HG03571 (cell line): ENCODE results near the gene WWC2.
"Not testable (repeated sequence)": the region's sequence is repeated elsewhere in the genome, so short reads cannot be mapped to it uniquely, and the experiment has no call there.

Experiments
- ATAC-seq: cut with Tn5 transposase; IDR thresholded peaks from one replicate; pipeline ENCODE4 v1.9.1; 2021; ENCODE audit not compliant: unreplicated experiment

WWC2 gene

GRCh38 chr4:183100298-183100599, 1.2 kb downstream of the WWC2 start:
- ATAC-seq = no peak

- ATAC-seq = no peak
These were observed 1.8 kb downstream of the WWC2 start for GRCh38 chr4:183100827-183101226.

GRCh38 chr4:183101956-183102480, 3.0 kb downstream of the WWC2 start:
- ATAC-seq = no peak

GRCh38 chr4:183105092-183105491, 6.0 kb downstream of the WWC2 start:
- no peak for ATAC-seq

- ATAC-seq = no peak
These were observed 7.8 kb downstream of the WWC2 start for GRCh38 chr4:183106839-183107238.

GRCh38 chr4:183107891-183108459, 8.9 kb downstream of the WWC2 start:
- ATAC-seq = no peak

GRCh38 chr4:183110244-183110643, 11.2 kb downstream of the WWC2 start:
- no peak for ATAC-seq

- no peak for ATAC-seq
These were observed 12.4 kb downstream of the WWC2 start for GRCh38 chr4:183111452-183111885.

- ATAC-seq = no peak
These were observed 19.1 kb downstream of the WWC2 start for GRCh38 chr4:183118141-183118540.

- no peak for ATAC-seq
These were observed 19.5 kb downstream of the WWC2 start for GRCh38 chr4:183118585-183118984.

- ATAC-seq = not testable (repeated sequence)
These were observed 22.6 kb downstream of the WWC2 start for GRCh38 chr4:183121660-183122059.

GRCh38 chr4:183124228-183124627, 25.2 kb downstream of the WWC2 start:
- no peak for ATAC-seq

- ATAC-seq = no peak
These were observed 25.8 kb downstream of the WWC2 start for GRCh38 chr4:183124865-183125264.

- no peak for ATAC-seq
These were observed 30.1 kb downstream of the WWC2 start for GRCh38 chr4:183129125-183129524.

- ATAC-seq = no peak
These were observed 30.6 kb downstream of the WWC2 start for GRCh38 chr4:183129675-183130074.

GRCh38 chr4:183130328-183131155, 31.5 kb downstream of the WWC2 start:
- ATAC-seq = no peak

- no peak for ATAC-seq
These were observed 33.0 kb downstream of the WWC2 start for GRCh38 chr4:183132081-183132480.

- no peak for ATAC-seq
These were observed 33.8 kb downstream of the WWC2 start for GRCh38 chr4:183132865-183133264.

GRCh38 chr4:183136855-183137254, 37.8 kb downstream of the WWC2 start:
- ATAC-seq = no peak

- ATAC-seq = no peak
These were observed 40.1 kb downstream of the WWC2 start for GRCh38 chr4:183139058-183139750.

GRCh38 chr4:183139972-183140570, 41.0 kb downstream of the WWC2 start:
- ATAC-seq = no peak

GRCh38 chr4:183140911-183141320, 41.9 kb downstream of the WWC2 start:
- no peak for ATAC-seq
